T-cell (primary cell): ENCODE results near the gene GTF2F2. TPM values are rescaled to one million over a fixed set of nuclear protein-coding genes. Genes with fewer than 3 reads are reported as not detected.

Experiments
- ATAC-seq, 4 experiments: fragments of 200-7000 bp in 3 of 4; fragments of 150-1000 bp in 1 of 4; cut with Tn5 transposase; replicated peaks in 1 of 4; 1 replicate in 3 of 4; 2 replicates in 1 of 4; pipeline ENCODE4 v1.10.0; 2021; ENCODE audit warnings: moderate library complexity in 3 of 4, mild to moderate bottlenecking in 2 of 4, moderate number of reproducible peaks in 1 of 4
- CTCF ChIA-PET, 2 donors: fragments of 300-600 bp; sonication (Branson Sonifier 250); formaldehyde crosslinking; loops; one replicate each; lab custom pipeline; 2022; ENCODE audit warnings: antibody characterized with exemption in 2 of 2; lab: Charles Lee
- POLR2A ChIA-PET, 2 donors: fragments of 300-600 bp; sonication (Branson Sonifier 250); formaldehyde crosslinking; loops; one replicate each; lab custom pipeline; 2022; ENCODE audit warnings: antibody characterized with exemption in 2 of 2; lab: Charles Lee
- DNase-seq, 35 experiments: peaks; one replicate each; pipeline versions ENCODE4 v3.0.0 to v3.0.0-alpha.2; 2013 to 2023
- H3K27ac ChIP-seq: one replicate; pipeline ENCODE4 v1.5.1; 2013; ENCODE audit warnings: low read length
- H3K27me3 ChIP-seq, 2 experiments: replicated peaks in 1 of 2; 1 replicate in 1 of 2; 2 replicates in 1 of 2; pipeline versions ENCODE4 v1.6.1 to v1.7.0; 2013; ENCODE audit warnings: low read length in 1 of 2, mixed read lengths in 1 of 2; ENCODE audit not compliant: control insufficient read depth in 2 of 2, insufficient read depth in 2 of 2; ENCODE audit errors: extremely low read depth in 1 of 2
- H3K36me3 ChIP-seq, 2 donors: 1 replicate in 1 of 2; 2 replicates in 1 of 2; pipeline versions ENCODE4 v1.6.1 to v1.7.0; 2013; ENCODE audit warnings: low read length in 1 of 2; ENCODE audit not compliant: control insufficient read depth in 2 of 2, insufficient read depth in 1 of 2; ENCODE audit errors: extremely low read depth in 1 of 2
- H3K4me1 ChIP-seq, 2 experiments: 1 replicate in 1 of 2; 2 replicates in 1 of 2; pipeline versions ENCODE4 v1.6.1 to v1.7.0; 2013; ENCODE audit warnings: low read length in 2 of 2, mixed read lengths in 1 of 2; ENCODE audit not compliant: insufficient read depth in 2 of 2, control insufficient read depth in 1 of 2; ENCODE audit errors: extremely low read depth in 1 of 2
- H3K4me3 ChIP-seq, 2 donors: 1 replicate in 1 of 2; 2 replicates in 1 of 2; pipeline versions ENCODE4 v1.5.1 to v1.7.0; 2013; ENCODE audit warnings: mild to moderate bottlenecking in 2 of 2, low read length in 1 of 2, moderate library complexity in 1 of 2; ENCODE audit not compliant: control insufficient read depth in 1 of 2; ENCODE audit errors: extremely low read depth in 1 of 2
- H3K9me3 ChIP-seq: 2 replicates; pipeline ENCODE4 v1.7.0; 2013
- H3K27ac Mint-ChIP-seq, 2 donors: one replicate each; pipeline ENCODE4 v1.8.0; 2020 to 2021; ENCODE audit warnings: mild to moderate bottlenecking in 2 of 2, mixed read lengths in 2 of 2
- H3K27me3 Mint-ChIP-seq, 2 donors: one replicate each; pipeline ENCODE4 v1.8.0; 2021 to 2022; ENCODE audit warnings: mixed read lengths in 2 of 2
- H3K36me3 Mint-ChIP-seq: one replicate; pipeline ENCODE4 v1.8.0; 2021; ENCODE audit warnings: mixed read lengths
- H3K4me1 Mint-ChIP-seq, 3 donors: one replicate each; pipeline ENCODE4 v1.8.0; 2020 to 2022; ENCODE audit warnings: mixed read lengths in 3 of 3, mild to moderate bottlenecking in 1 of 3
- H3K4me3 Mint-ChIP-seq, 3 donors: one replicate each; pipeline ENCODE4 v1.8.0; 2020 to 2022; ENCODE audit warnings: mild to moderate bottlenecking in 3 of 3, mixed read lengths in 3 of 3, moderate library complexity in 3 of 3
- H3K9me3 Mint-ChIP-seq, 3 donors: one replicate each; pipeline ENCODE4 v1.8.0; 2020 to 2022; ENCODE audit warnings: mixed read lengths in 3 of 3
- WGBS: methylation state at CpG from one replicate; pipeline ENCODE4 v1.1.5; 2013; ENCODE audit warnings: missing lambda C conversion rate; ENCODE audit not compliant: insufficient coverage; 5-methylcytosine and 5-hydroxymethylcytosine counted together
- total RNA-seq, 35 experiments: library from RNA in 6 of 35; stranded (reverse) in 6 of 35; fragments of 120-200 nt in 1 of 35; gene quantifications; one replicate each; pipeline versions ENCODE4 v1.2.1 to v1.2.4 and lab custom pipeline; 2013 to 2026

The GTF2F2 gene
- total RNA-seq, 5 donors from 2014 or later (not counting 1 experiment from before 2014, with no cell fraction given): 12.9 to 17.0 (median 15.6) TPM

- Histone ChIP-seq H3K4me1 (no peaks in the 10 kb centered on the region), H3K9me3 (no peaks in the 10 kb centered on the region), H3K36me3 (no peaks in the 10 kb centered on the region), H3K27me3 (peaks cover 0 to 12% of the 10 kb centered on the region in 2 experiments), H3K4me3 (no peak overlapping the region), H3K27ac (no peak overlapping the region)
- Mint-ChIP-seq H3K4me3 (no peak overlapping the region), H3K36me3 (no peaks in the 10 kb centered on the region), H3K27ac (no peak overlapping the region), H3K4me1 (peaks cover 0 to 4% (median 3%) of the 10 kb centered on the region in 3 donors), H3K27me3 (peaks cover 6 to 12% of the 10 kb centered on the region in 2 donors), H3K9me3 (no peaks in the 10 kb centered on the region)
- POLR2A ChIA-PET: interaction anchor here (0.6 kb wide), 3 partner anchors 17 to 339 kb away, joined by 3 to 7 read pairs (median 4); no protein-coding TSS in a partner anchor
- DNase-seq: no peak
- CTCF ChIA-PET: interaction anchor here in 1 of 2 donors (0.7 kb wide), 1 partner anchor 249 kb away, joined by 3 read pairs; no protein-coding TSS in a partner anchor
- ATAC-seq: no peak
- no CpG with 5 or more reads among the region's 3 CpGs for WGBS
Measured at GRCh38 chr13:45104261-45104660, 16.0 kb upstream of the GTF2F2 start.

GRCh38 chr13:45105895-45106294 lies 14.4 kb upstream of the GTF2F2 start:
- H3K36me3 ChIP-seq: no peaks in the 10 kb centered on the region
- ChIA-PET POLR2A (no interaction called here), CTCF (no interaction called here)
- H3K4me1 ChIP-seq: no peaks in the 10 kb centered on the region
- Mint-ChIP-seq H3K4me3 (no peak overlapping the region), H3K36me3 (no peaks in the 10 kb centered on the region), H3K9me3 (no peaks in the 10 kb centered on the region), H3K4me1 (peaks cover 0 to 4% (median 3%) of the 10 kb centered on the region in 3 donors), H3K27ac (no peak overlapping the region), H3K27me3 (peaks cover 6 to 12% of the 10 kb centered on the region in 2 donors)
- WGBS: 95% methylated on average over 3 of the region's 5 CpGs
- no peak for ATAC-seq
- DNase-seq: no peak
- H3K9me3 ChIP-seq: no peaks in the 10 kb centered on the region
- no peak overlapping the region for H3K4me3 ChIP-seq
- H3K27me3 ChIP-seq: peaks cover 0 to 12% of the 10 kb centered on the region in 2 experiments
- no peak overlapping the region for H3K27ac ChIP-seq

- POLR2A ChIA-PET: interaction anchor here in 1 of 2 donors (0.7 kb wide), 1 partner anchor 1456 kb away, joined by 4 read pairs; no protein-coding TSS in a partner anchor
- Mint-ChIP-seq H3K27ac (no peak overlapping the region), H3K4me1 (peaks cover 0 to 4% (median 3%) of the 10 kb centered on the region in 3 donors), H3K9me3 (no peaks in the 10 kb centered on the region), H3K4me3 (no peak overlapping the region), H3K36me3 (no peaks in the 10 kb centered on the region), H3K27me3 (peaks cover 6 to 12% of the 10 kb centered on the region in 2 donors)
- H3K9me3 ChIP-seq: no peaks in the 10 kb centered on the region
- H3K36me3 ChIP-seq: no peaks in the 10 kb centered on the region
- no CpG with 5 or more reads among the region's 1 CpG for WGBS
- H3K27me3 ChIP-seq: peaks cover 0 to 12% of the 10 kb centered on the region in 2 experiments
- no peak for ATAC-seq
- no peak overlapping the region for H3K27ac ChIP-seq
- no peak for DNase-seq
- no peak overlapping the region for H3K4me3 ChIP-seq
- H3K4me1 ChIP-seq: no peaks in the 10 kb centered on the region
- CTCF ChIA-PET: no interaction called here
Measured at GRCh38 chr13:45107539-45107938, 12.8 kb upstream of the GTF2F2 start.

DNA sequence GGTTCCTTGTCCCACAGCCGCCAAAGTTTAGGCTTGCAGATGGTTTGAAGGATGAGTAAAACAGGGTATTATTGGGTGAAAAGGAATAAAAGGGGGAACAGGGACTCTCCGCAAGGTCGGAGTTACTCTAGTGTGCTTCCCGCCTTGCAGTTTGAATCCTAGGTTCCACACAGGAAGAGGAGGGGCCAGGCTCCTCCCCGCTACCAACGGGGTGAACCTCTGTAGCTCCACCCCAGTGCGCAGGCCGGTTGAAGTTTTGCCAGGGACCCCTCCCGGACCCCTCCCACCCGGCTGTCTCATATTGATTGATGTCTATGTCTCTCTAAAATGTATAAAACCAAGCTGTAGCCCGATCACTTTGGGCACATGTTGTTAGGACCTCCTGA lies 11.6 kb upstream of the GTF2F2 start:
- peaks cover 6 to 12% of the 10 kb centered on the region in 2 donors for H3K27me3 Mint-ChIP-seq
- H3K4me1 Mint-ChIP-seq: peaks cover 0 to 4% (median 3%) of the 10 kb centered on the region in 3 donors
- 51% methylated on average over 7 of the region's 11 CpGs for WGBS
- no peaks in the 10 kb centered on the region for H3K9me3 ChIP-seq
- no peaks in the 10 kb centered on the region for H3K4me1 ChIP-seq
- no peaks in the 10 kb centered on the region for H3K9me3 Mint-ChIP-seq
- no peaks in the 10 kb centered on the region for H3K36me3 Mint-ChIP-seq
- H3K27ac Mint-ChIP-seq: peak overlapping the region in 1 of 2 donors; percentile 27
- H3K4me3 ChIP-seq: no peak overlapping the region
- POLR2A ChIA-PET: no interaction called here
- CTCF ChIA-PET: interaction anchor here (0.7 to 1.6 kb wide), 2 partner anchors 11 to 62 kb away, joined by 3 to 5 read pairs; no protein-coding TSS in a partner anchor
- no peak overlapping the region for H3K4me3 Mint-ChIP-seq
- H3K27ac ChIP-seq: no peak overlapping the region
- DNase-seq: peak in 9 of 35 experiments; percentile 1 to 56 (median 14)
- peaks cover 0 to 12% of the 10 kb centered on the region in 2 experiments for H3K27me3 ChIP-seq
- ATAC-seq: peak in 3 of 4 experiments; percentile 33 to 63 (median 53)
- no peaks in the 10 kb centered on the region for H3K36me3 ChIP-seq

- DNase-seq (peak in 1 of 35 experiments; percentile 1), ATAC-seq (no peak)
- H3K4me3 ChIP-seq: no peak overlapping the region
- no peaks in the 10 kb centered on the region for H3K4me1 ChIP-seq
- H3K9me3 Mint-ChIP-seq: no peaks in the 10 kb centered on the region
- POLR2A ChIA-PET: interaction anchor here in 1 of 2 donors (0.6 kb wide), 1 partner anchor 1672 kb away, joined by 4 read pairs; no protein-coding TSS in a partner anchor
- no peaks in the 10 kb centered on the region for H3K36me3 Mint-ChIP-seq
- peaks cover 6 to 12% of the 10 kb centered on the region in 2 donors for H3K27me3 Mint-ChIP-seq
- whole genome bisulfite sequencing: no CpG with 5 or more reads among the region's 5 CpGs
- no peaks in the 10 kb centered on the region for H3K9me3 ChIP-seq
- H3K4me3 Mint-ChIP-seq: no peak overlapping the region
- no peaks in the 10 kb centered on the region for H3K36me3 ChIP-seq
- H3K27me3 ChIP-seq: peaks cover 0 to 12% of the 10 kb centered on the region in 2 experiments
- H3K4me1 Mint-ChIP-seq: peaks cover 0 to 4% (median 3%) of the 10 kb centered on the region in 3 donors
- H3K27ac Mint-ChIP-seq: peak overlapping the region in 1 of 2 donors; percentile 27
- no peak overlapping the region for H3K27ac ChIP-seq
- CTCF ChIA-PET: interaction anchor here (0.6 to 1.6 kb wide), 3 partner anchors 12 to 719 kb away, joined by 3 to 5 read pairs (median 3); no protein-coding TSS in a partner anchor
Measured at GRCh38 chr13:45109102-45109720, 11.1 kb upstream of the GTF2F2 start.
